ENCODE measurements around the gene EVI5. TPM values are rescaled to one million over a fixed set of nuclear protein-coding genes. Genes with fewer than 3 reads are reported as not detected.

EVI5 gene
- total RNA-seq, 4 donors from 2014 or later, result 16.3 to 135 (median 33.7) TPM

GRCh38 chr1:92481971-92482664 is 302.8 kb downstream of the EVI5 start:
- TF ChIP-seq CTCF (IDR thresholded peaks at IDR 0.05) (no peak), POLR2A (IDR thresholded peaks at IDR 0.05) (no peak)
- Histone ChIP-seq H3K27me3 (peaks cover 0 to 56% of the 10 kb centered on the region in 2 donors), H3K27ac (peak overlapping the region in 3 of 4 donors; percentile 80 to 88 (median 84)), H3K4me1 (peaks cover 0 to 74% (median 15%) of the 10 kb centered on the region in 4 donors), H3K4me3 (peak overlapping the region; percentile 51 to 72 (median 60)), H3K9me3 (no peaks in the 10 kb centered on the region), H3K36me3 (no peaks in the 10 kb centered on the region)
- DNase-seq, result peak in 1 of 3 donors; percentile 47

GRCh38 chr1:92481599-92481925 is 303.3 kb downstream of the EVI5 start:
- Histone ChIP-seq H3K4me1 (peaks cover 0 to 70% (median 13%) of the 10 kb centered on the region in 4 donors), H3K27ac (no peak overlapping the region), H3K4me3 (peak overlapping the region in 2 of 4 donors; percentile 57 to 64), H3K9me3 (no peaks in the 10 kb centered on the region), H3K27me3 (peaks cover 0 to 56% of the 10 kb centered on the region in 2 donors), H3K36me3 (no peaks in the 10 kb centered on the region)
- DNase-seq, result no peak
- TF ChIP-seq POLR2A (IDR thresholded peaks at IDR 0.05) (no peak), CTCF (IDR thresholded peaks at IDR 0.05) (no peak)

GRCh38 chr1:92480813-92481598 is 303.9 kb downstream of the EVI5 start:
- no peak overlapping the region for H3K27ac ChIP-seq
- TF ChIP-seq CTCF (IDR thresholded peaks at IDR 0.05) (no peak), POLR2A (IDR thresholded peaks at IDR 0.05) (no peak)
- peaks cover 0 to 56% of the 10 kb centered on the region in 2 donors for H3K27me3 ChIP-seq
- H3K36me3 ChIP-seq, result no peaks in the 10 kb centered on the region
- DNase-seq, result peak in 1 of 3 donors; percentile 48
- H3K4me3 ChIP-seq, result peak overlapping the region in 2 of 4 donors; percentile 9 to 21
- H3K9me3 ChIP-seq, result no peaks in the 10 kb centered on the region
- H3K4me1 ChIP-seq, result peaks cover 0 to 65% (median 13%) of the 10 kb centered on the region in 4 donors

GRCh38 chr1:92480200-92480812 is 304.6 kb downstream of the EVI5 start:
- DNase-seq, result peak in 1 of 3 donors; percentile 54
- H3K27ac ChIP-seq, result no peak overlapping the region
- H3K4me1 ChIP-seq, result peaks cover 0 to 59% (median 11%) of the 10 kb centered on the region in 4 donors
- H3K27me3 ChIP-seq, result peaks cover 0 to 51% of the 10 kb centered on the region in 2 donors
- H3K36me3 ChIP-seq, result no peaks in the 10 kb centered on the region
- peak overlapping the region in 2 of 4 donors; percentile 9 to 21 for H3K4me3 ChIP-seq
- TF ChIP-seq CTCF (IDR thresholded peaks at IDR 0.05) (no peak), POLR2A (IDR thresholded peaks at IDR 0.05) (no peak)
- no peaks in the 10 kb centered on the region for H3K9me3 ChIP-seq

GRCh38 chr1:92479587-92479986 is 305.3 kb downstream of the EVI5 start:
- TF ChIP-seq POLR2A (IDR thresholded peaks at IDR 0.05) (no peak), CTCF (IDR thresholded peaks at IDR 0.05) (no peak)

More at GRCh38 chr1:92479587-92479986, 305.3 kb downstream of the EVI5 start:
- DNase-seq, result no peak
- Histone ChIP-seq H3K4me1 (peaks cover 0 to 52% (median 9%) of the 10 kb centered on the region in 4 donors), H3K9me3 (no peaks in the 10 kb centered on the region), H3K27ac (no peak overlapping the region), H3K27me3 (peaks cover 0 to 44% of the 10 kb centered on the region in 2 donors), H3K4me3 (no peak overlapping the region), H3K36me3 (no peaks in the 10 kb centered on the region)

Data from Peyer's patch (tissue), 4 donors.